Measurements from ENCODE around the gene CTPS1.

The CTPS1 gene

GRCh38 chr1:41028034-41028642 lies 48.6 kb downstream of the CTPS1 start:
- DNase-seq, result no peak

- DNase-seq, result no peak
These were observed 51.5 kb downstream of the CTPS1 start for GRCh38 chr1:41030872-41031616.

- DNase-seq, result no peak
These were observed 52.7 kb downstream of the CTPS1 start for GRCh38 chr1:41032147-41032546.

- no peak for DNase-seq
These were observed 53.8 kb downstream of the CTPS1 start for GRCh38 chr1:41033272-41033671.

GRCh38 chr1:41037116-41037903 lies 57.8 kb downstream of the CTPS1 start:
- no peak for DNase-seq

- DNase-seq, result no peak
These were observed 58.6 kb downstream of the CTPS1 start for GRCh38 chr1:41038110-41038509.

- DNase-seq, result no peak
These were observed 62.2 kb downstream of the CTPS1 start for GRCh38 chr1:41041614-41042270.

- DNase-seq, result no peak
These were observed 64.7 kb downstream of the CTPS1 start for GRCh38 chr1:41044187-41044586.

- DNase-seq, result no peak
These were observed 66.2 kb downstream of the CTPS1 start for GRCh38 chr1:41045740-41046139.

- DNase-seq, result no peak
These were observed 66.9 kb downstream of the CTPS1 start for GRCh38 chr1:41046347-41046775.

- DNase-seq, result no peak
These were observed 69.0 kb downstream of the CTPS1 start for GRCh38 chr1:41048540-41048939.

GRCh38 chr1:41051022-41051421 lies 71.5 kb downstream of the CTPS1 start:
- DNase-seq, result no peak

GRCh38 chr1:41053316-41053715 lies 73.8 kb downstream of the CTPS1 start:
- DNase-seq, result no peak

GRCh38 chr1:41056907-41057306 lies 77.4 kb downstream of the CTPS1 start:
- no peak for DNase-seq
